OCI-LY7 (cell line): ENCODE measurements around the gene DLEU7. TPM values are rescaled to one million over a fixed set of nuclear protein-coding genes. Genes with fewer than 3 reads are reported as not detected.

ENCODE experiments used
- BruUV-seq: library from RNA; stranded (reverse); fragments of 400-500 nt; replicated peaks from 2 replicates; lab custom pipeline; 2021; lab: Mats Ljungman, UMichigan
- CTCF ChIA-PET: fragments of 300-600 bp; sonication (Branson Sonifier 250); formaldehyde crosslinking; loops from one replicate; lab custom pipeline; 2022; ENCODE audit warnings: antibody characterized with exemption; ENCODE audit not compliant: unreplicated experiment; lab: Charles Lee
- POLR2A ChIA-PET: fragments of 300-600 bp; sonication (Branson Sonifier 250); formaldehyde crosslinking; loops from one replicate; lab custom pipeline; 2022; ENCODE audit warnings: antibody characterized with exemption; lab: Charles Lee
- DNase-seq: peaks from one replicate; pipeline ENCODE4 v3.0.0-alpha.2; 2015; ENCODE audit warnings: low spot score
- H2AFZ ChIP-seq: fragments of 200-600 bp; sonication (generic), shearing (Covaris generic); 2 replicates; pipeline ENCODE4 v1.6.1; 2014; ENCODE audit warnings: mild to moderate bottlenecking, antibody characterized with exemption, low read length, moderate library complexity
- H3K27ac ChIP-seq: fragments of 200-600 bp; sonication (generic); 2 replicates; pipeline ENCODE4 v1.5.1; 2014; ENCODE audit warnings: mixed run types, low read depth, mild to moderate bottlenecking, moderate library complexity, low read length, inconsistent platforms; ENCODE audit not compliant: poor library complexity, severe bottlenecking
- H3K36me3 ChIP-seq: fragments of 200-600 bp; sonication (generic); 2 replicates; pipeline ENCODE4 v1.6.1; 2014; ENCODE audit warnings: mild to moderate bottlenecking, antibody characterized with exemption, low read length, moderate library complexity, mixed read lengths; ENCODE audit not compliant: insufficient read depth
- H3K4me1 ChIP-seq: fragments of 200-600 bp; sonication (generic); 2 replicates; pipeline ENCODE4 v1.5.1; 2014; ENCODE audit warnings: mild to moderate bottlenecking, low read length; ENCODE audit not compliant: insufficient read depth, poor library complexity, severe bottlenecking
- H3K4me2 ChIP-seq: fragments of 200-600 bp; sonication (generic); 2 replicates; pipeline ENCODE4 v1.6.1; 2014; ENCODE audit warnings: mild to moderate bottlenecking, low read length
- H3K4me3 ChIP-seq: fragments of 200-600 bp; sonication (generic); 2 replicates; pipeline ENCODE4 v1.5.1; 2014; ENCODE audit warnings: mild to moderate bottlenecking, low read depth, low read length; ENCODE audit not compliant: poor library complexity, severe bottlenecking
- H3K79me2 ChIP-seq: fragments of 200-600 bp; sonication (generic); 2 replicates; pipeline ENCODE4 v1.6.1; 2016; ENCODE audit warnings: low read depth, mild to moderate bottlenecking, low read length, moderate library complexity, mixed read lengths; ENCODE audit not compliant: insufficient read depth
- H3K9me2 ChIP-seq: fragments of 200-600 bp; sonication (generic); 2 replicates; pipeline ENCODE4 v1.6.1; 2016; ENCODE audit warnings: mild to moderate bottlenecking, low read length, mixed read lengths; ENCODE audit not compliant: insufficient read depth
- H3K9me3 ChIP-seq: fragments of 200-600 bp; sonication (generic); 2 replicates; pipeline ENCODE4 v1.6.1; 2014; ENCODE audit warnings: mild to moderate bottlenecking, mixed run types, low read length, mixed read lengths
- H4K20me1 ChIP-seq: fragments of 200-600 bp; sonication (generic); 2 replicates; pipeline ENCODE4 v1.6.1; 2014; ENCODE audit warnings: mild to moderate bottlenecking, antibody characterized with exemption, low read length, moderate library complexity, mixed read lengths; ENCODE audit not compliant: insufficient read depth
- EZH2phosphoT487 ChIP-seq: fragments of 200-600 bp; sonication (generic); IDR thresholded peaks from 2 replicates; pipeline ENCODE4 v1.6.1; 2018; ENCODE audit warnings: low read depth, borderline replicate concordance, mild to moderate bottlenecking, mixed run types, antibody characterized with exemption, low read length, moderate library complexity, mixed read lengths
- intact Hi-C: fragments of 100-400 bp; cut with micrococcal nuclease; formaldehyde crosslinking; loops from one replicate; pipeline ENCODE4 v1.10.0; 2022; ENCODE audit not compliant: unreplicated experiment
- total RNA-seq, 2 experiments: library from RNA; depleted of rRNA in 1 of 2; stranded (reverse); fragments of >200 nt in 1 of 2; shearing (Covaris generic) in 1 of 2; gene quantifications; 2 replicates each; pipeline ENCODE4 v1.2.3, GENCODE V29; 2014 to 2022
- TF ChIP-seq, protein P1 (sequence below): fragments of 200-600 bp; sonication (generic); conservative IDR thresholded peaks from 2 replicates; pipeline ENCODE4 v1.5.1; 2014; ENCODE audit warnings: mild to moderate bottlenecking, antibody characterized with exemption, low read length, moderate library complexity, mixed read lengths

DLEU7 gene
- total RNA-seq, 2 experiments from 2014 or later: not detected

DNA sequence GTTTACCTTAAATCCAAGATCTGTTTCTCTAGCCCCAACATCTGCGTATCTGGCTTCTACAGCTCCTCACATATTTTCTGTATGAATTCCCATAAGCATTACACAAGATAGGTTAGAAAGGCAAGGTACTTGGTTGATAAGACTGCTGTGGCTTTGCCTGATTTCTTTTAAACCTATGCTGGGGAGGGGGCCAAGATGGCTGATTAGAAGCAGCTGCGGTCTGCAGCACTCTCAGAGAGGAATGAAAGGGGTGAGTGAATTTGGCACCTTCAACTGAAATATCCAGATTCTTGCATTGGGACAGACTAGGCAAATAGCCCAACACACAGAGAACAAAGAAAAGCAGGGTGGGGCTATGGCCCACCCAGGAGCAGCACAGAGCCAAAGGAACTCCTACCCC lies 12.2 kb upstream of the DLEU7 start:
- Histone ChIP-seq H3K27ac (no peak overlapping the region), H3K79me2 (no peaks in the 10 kb centered on the region), H3K9me3 (peaks cover 33% of the 10 kb centered on the region; the same call in 1 of the 2 replicates), H3K36me3 (no peaks in the 10 kb centered on the region; the same call in 1 of the 2 replicates), H3K4me2 (no peak overlapping the region), H2AFZ (no peak overlapping the region), H4K20me1 (no peaks in the 10 kb centered on the region), H3K4me3 (no peak overlapping the region), H3K9me2 (no peaks in the 10 kb centered on the region), H3K4me1 (peaks cover 3% of the 10 kb centered on the region)
- TF ChIP-seq EZH2phosphoT487: no peak
- TF ChIP-seq, protein P1, sequence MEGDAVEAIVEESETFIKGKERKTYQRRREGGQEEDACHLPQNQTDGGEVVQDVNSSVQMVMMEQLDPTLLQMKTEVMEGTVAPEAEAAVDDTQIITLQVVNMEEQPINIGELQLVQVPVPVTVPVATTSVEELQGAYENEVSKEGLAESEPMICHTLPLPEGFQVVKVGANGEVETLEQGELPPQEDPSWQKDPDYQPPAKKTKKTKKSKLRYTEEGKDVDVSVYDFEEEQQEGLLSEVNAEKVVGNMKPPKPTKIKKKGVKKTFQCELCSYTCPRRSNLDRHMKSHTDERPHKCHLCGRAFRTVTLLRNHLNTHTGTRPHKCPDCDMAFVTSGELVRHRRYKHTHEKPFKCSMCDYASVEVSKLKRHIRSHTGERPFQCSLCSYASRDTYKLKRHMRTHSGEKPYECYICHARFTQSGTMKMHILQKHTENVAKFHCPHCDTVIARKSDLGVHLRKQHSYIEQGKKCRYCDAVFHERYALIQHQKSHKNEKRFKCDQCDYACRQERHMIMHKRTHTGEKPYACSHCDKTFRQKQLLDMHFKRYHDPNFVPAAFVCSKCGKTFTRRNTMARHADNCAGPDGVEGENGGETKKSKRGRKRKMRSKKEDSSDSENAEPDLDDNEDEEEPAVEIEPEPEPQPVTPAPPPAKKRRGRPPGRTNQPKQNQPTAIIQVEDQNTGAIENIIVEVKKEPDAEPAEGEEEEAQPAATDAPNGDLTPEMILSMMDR: no peak
- DNase-seq: no peak
- intact Hi-C loops: no loop called here
- ChIA-PET CTCF (no interaction called here), POLR2A (no interaction called here)
- BruUV-seq: no TSS peak

DNA sequence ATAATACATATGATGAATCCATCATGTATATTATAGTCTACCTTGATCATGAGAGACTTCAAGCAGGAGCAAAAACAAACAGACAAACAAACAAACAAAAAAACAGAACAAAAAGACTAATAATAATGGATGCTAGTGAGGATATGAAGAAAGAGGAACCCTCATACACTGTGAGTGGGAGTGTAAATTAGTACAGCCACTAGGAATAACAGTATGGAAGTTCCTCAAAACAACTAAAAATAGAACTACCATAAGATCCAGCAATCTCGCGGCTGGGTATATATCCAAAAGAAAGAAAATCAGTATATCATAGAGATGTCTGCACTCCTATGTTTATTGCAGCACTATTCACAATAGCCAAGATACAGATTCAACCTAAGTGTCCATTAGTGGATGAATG lies 7.0 kb upstream of the DLEU7 start:
- H3K9me2 ChIP-seq: no peaks in the 10 kb centered on the region
- DNase-seq: no peak
- BruUV-seq: no TSS peak
- no peak overlapping the region for H2AFZ ChIP-seq
- peaks cover 17% of the 10 kb centered on the region for H3K4me1 ChIP-seq
- no peak overlapping the region for H3K4me3 ChIP-seq
- intact Hi-C loops: no loop called here
- POLR2A ChIA-PET: no interaction called here
- TF ChIP-seq, protein P1: no peak
- no peak for TF ChIP-seq EZH2phosphoT487
- H3K4me2 ChIP-seq: no peak overlapping the region
- H3K36me3 ChIP-seq: no peaks in the 10 kb centered on the region
- CTCF ChIA-PET: no interaction called here
- H3K27ac ChIP-seq: no peak overlapping the region
- no peaks in the 10 kb centered on the region for H4K20me1 ChIP-seq
- no peaks in the 10 kb centered on the region for H3K9me3 ChIP-seq
- H3K79me2 ChIP-seq: no peaks in the 10 kb centered on the region

GRCh38 chr13:50847501-50847900 lies 4.0 kb upstream of the DLEU7 start:
- no TSS peak for BruUV-seq
- Histone ChIP-seq H2AFZ (peak overlapping the region; percentile 79; the same call in 1 of the 2 replicates), H3K36me3 (no peaks in the 10 kb centered on the region), H3K4me1 (peaks cover 17% of the 10 kb centered on the region), H4K20me1 (no peaks in the 10 kb centered on the region), H3K9me3 (no peaks in the 10 kb centered on the region), H3K4me2 (no peak overlapping the region), H3K79me2 (no peaks in the 10 kb centered on the region), H3K9me2 (no peaks in the 10 kb centered on the region), H3K27ac (no peak overlapping the region), H3K4me3 (no peak overlapping the region)
- ChIA-PET CTCF (no interaction called here), POLR2A (interaction anchor here (0.6 to 1.5 kb wide), 6 partner anchors 10 to 54 kb away, joined by 3 to 4 read pairs (median 3); no protein-coding TSS in a partner anchor)
- intact Hi-C loops: no loop called here
- TF ChIP-seq, protein P1: no peak
- DNase-seq: no peak
